Esophagus muscularis mucosa (tissue), 4 donors: ENCODE measurements around the gene NMNAT3. TPM values are rescaled to one million over a fixed set of nuclear protein-coding genes. Genes with fewer than 3 reads are reported as not detected.

ENCODE experiments used
- DNase-seq: peaks from one replicate; pipeline ENCODE4 v3.0.0-alpha.2; 2017; ENCODE audit errors: extremely low spot score
- H3K27ac ChIP-seq, 4 donors: fragments of 200-600 bp; sonication (generic); replicated peaks in 1 of 4; 1 replicate in 3 of 4; 2 replicates in 1 of 4; pipeline ENCODE4 v1.5.1; 2016 to 2019; ENCODE audit warnings: mild to moderate bottlenecking in 1 of 4
- H3K27me3 ChIP-seq, 4 donors: fragments of 200-600 bp; sonication (generic); one replicate each; pipeline versions ENCODE4 v1.5.1 to v1.6.0; 2016 to 2019
- H3K36me3 ChIP-seq, 4 donors: fragments of 200-600 bp; sonication (generic); one replicate each; pipeline ENCODE4 v1.5.1; 2016 to 2019
- H3K4me1 ChIP-seq, 4 donors: fragments of 200-600 bp; sonication (generic); one replicate each; pipeline ENCODE4 v1.5.1; 2016 to 2019
- H3K4me3 ChIP-seq, 4 donors: fragments of 200-600 bp; sonication (generic); 1 replicate in 2 of 4; 2 replicates in 2 of 4; pipeline ENCODE4 v1.5.1; 2016 to 2019; ENCODE audit warnings: mild to moderate bottlenecking in 4 of 4, moderate library complexity in 1 of 4
- H3K9me3 ChIP-seq, 4 donors: fragments of 200-600 bp; sonication (generic); 1 replicate in 3 of 4; 2 replicates in 1 of 4; pipeline ENCODE4 v1.5.1; 2016 to 2019
- EP300 ChIP-seq: sonication (generic); formaldehyde crosslinking; IDR thresholded peaks from one replicate; pipeline ENCODE4 v1.6.1; 2017; ENCODE audit warnings: antibody characterized with exemption
- POLR2A ChIP-seq: fragments of 450-650 bp; IDR thresholded peaks from one replicate; pipeline ENCODE4 v1.6.1; 2017; ENCODE audit warnings: antibody characterized with exemption, moderate library complexity, mild to moderate bottlenecking, low read depth
- POLR2AphosphoS5 ChIP-seq, 2 donors: sonication (generic); formaldehyde crosslinking; IDR thresholded peaks; one replicate each; pipeline ENCODE4 v1.6.1; 2017; ENCODE audit warnings: antibody characterized with exemption in 2 of 2
- WGBS: methylation state at CpG from one replicate; pipeline ENCODE4 v1.1.5; 2018; 5-methylcytosine and 5-hydroxymethylcytosine counted together
- intact Hi-C: fragments of 100-400 bp; cut with DNase I; formaldehyde crosslinking; loops from one replicate; pipeline ENCODE4 v1.15.1; 2023
- total RNA-seq, 4 donors: library from RNA; depleted of rRNA; stranded (reverse); fragments of >200 nt; gene quantifications; one replicate each; pipeline versions ENCODE4 v1.1.0 to v1.2.1, GENCODE V29; 2016
- TF ChIP-seq, protein P1 (sequence below), 3 experiments: fragments of 200-600 bp in 2 of 3; fragments of 450-650 bp in 1 of 3; sonication (generic) in 2 of 3; IDR thresholded peaks; one replicate each; pipeline ENCODE4 v1.5.1; 2017 to 2019; ENCODE audit warnings: antibody characterized with exemption in 3 of 3, mild to moderate bottlenecking in 2 of 3, moderate library complexity in 1 of 3

The NMNAT3 gene
- total RNA-seq, 4 donors from 2014 or later, result 10.7 to 15.6 (median 11.4) TPM

DNA sequence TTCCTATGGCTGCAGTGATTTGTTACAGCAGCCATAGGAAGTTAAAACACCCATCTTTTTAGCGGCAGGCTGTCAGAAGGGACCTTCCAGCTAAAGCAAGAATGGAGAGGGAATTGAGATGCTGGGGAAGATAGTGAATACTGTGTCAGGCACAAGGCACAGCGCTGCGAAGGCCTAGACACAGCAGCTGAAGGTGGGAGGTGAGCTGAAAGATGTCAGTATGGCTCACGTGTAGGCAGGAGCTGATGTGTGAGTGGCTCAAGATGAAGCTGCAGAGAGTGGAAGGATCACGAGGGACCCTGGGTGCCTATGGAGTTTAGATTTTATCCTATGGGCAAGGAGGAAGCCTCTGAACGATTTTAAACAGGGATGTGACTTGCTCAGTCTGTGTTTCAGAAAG lies 44.3 kb downstream of the NMNAT3 start:
- Histone ChIP-seq H3K4me1 (no peaks in the 10 kb centered on the region), H3K9me3 (no peaks in the 10 kb centered on the region), H3K27ac (no peak overlapping the region), H3K36me3 (peaks cover 0 to 13% (median 5%) of the 10 kb centered on the region in 4 donors), H3K4me3 (no peak overlapping the region), H3K27me3 (no peaks in the 10 kb centered on the region)
- DNase-seq, result no peak
- 88% methylated on average over 6 of the region's 6 CpGs for WGBS
- intact Hi-C loops, result no loop called here
- TF ChIP-seq POLR2A (no peak), POLR2AphosphoS5 (IDR thresholded peaks at IDR 0.05) (no peak), EP300 (no peak)
- TF ChIP-seq, protein P1, sequence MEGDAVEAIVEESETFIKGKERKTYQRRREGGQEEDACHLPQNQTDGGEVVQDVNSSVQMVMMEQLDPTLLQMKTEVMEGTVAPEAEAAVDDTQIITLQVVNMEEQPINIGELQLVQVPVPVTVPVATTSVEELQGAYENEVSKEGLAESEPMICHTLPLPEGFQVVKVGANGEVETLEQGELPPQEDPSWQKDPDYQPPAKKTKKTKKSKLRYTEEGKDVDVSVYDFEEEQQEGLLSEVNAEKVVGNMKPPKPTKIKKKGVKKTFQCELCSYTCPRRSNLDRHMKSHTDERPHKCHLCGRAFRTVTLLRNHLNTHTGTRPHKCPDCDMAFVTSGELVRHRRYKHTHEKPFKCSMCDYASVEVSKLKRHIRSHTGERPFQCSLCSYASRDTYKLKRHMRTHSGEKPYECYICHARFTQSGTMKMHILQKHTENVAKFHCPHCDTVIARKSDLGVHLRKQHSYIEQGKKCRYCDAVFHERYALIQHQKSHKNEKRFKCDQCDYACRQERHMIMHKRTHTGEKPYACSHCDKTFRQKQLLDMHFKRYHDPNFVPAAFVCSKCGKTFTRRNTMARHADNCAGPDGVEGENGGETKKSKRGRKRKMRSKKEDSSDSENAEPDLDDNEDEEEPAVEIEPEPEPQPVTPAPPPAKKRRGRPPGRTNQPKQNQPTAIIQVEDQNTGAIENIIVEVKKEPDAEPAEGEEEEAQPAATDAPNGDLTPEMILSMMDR (IDR thresholded peaks at IDR 0.05), result no peak

DNA sequence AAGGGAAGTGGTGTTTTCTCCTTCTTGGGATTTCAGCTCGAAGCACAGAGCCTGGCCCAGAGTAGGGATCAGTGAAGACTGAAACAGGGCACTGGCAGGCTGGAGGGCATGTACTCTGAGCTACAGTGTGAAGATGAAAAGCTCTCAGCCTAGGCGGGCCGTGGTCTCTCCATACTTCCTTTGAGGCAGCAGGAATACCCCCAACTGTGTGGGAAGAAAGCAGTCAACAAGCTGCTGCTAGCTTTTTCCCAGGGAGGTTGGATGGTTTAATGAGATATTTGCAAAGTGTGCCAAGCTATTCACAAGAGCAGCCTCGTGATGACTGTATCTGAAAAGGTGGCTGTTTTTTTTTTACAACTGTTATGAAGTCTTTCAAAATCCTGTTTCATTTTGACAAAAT lies 47.2 kb downstream of the NMNAT3 start:
- WGBS, result 83% methylated on average over 4 of the region's 4 CpGs
- Histone ChIP-seq H3K4me3 (no peak overlapping the region), H3K9me3 (no peaks in the 10 kb centered on the region), H3K27ac (no peak overlapping the region), H3K27me3 (no peaks in the 10 kb centered on the region), H3K4me1 (no peaks in the 10 kb centered on the region), H3K36me3 (peaks cover 0 to 13% (median 7%) of the 10 kb centered on the region in 4 donors)
- intact Hi-C loops, result no loop called here
- no peak for TF ChIP-seq EP300
- TF ChIP-seq POLR2AphosphoS5 (IDR thresholded peaks at IDR 0.05), result no peak
- TF ChIP-seq, protein P1 (IDR thresholded peaks at IDR 0.05), result no peak
- no peak for TF ChIP-seq POLR2A
- no peak for DNase-seq

DNA sequence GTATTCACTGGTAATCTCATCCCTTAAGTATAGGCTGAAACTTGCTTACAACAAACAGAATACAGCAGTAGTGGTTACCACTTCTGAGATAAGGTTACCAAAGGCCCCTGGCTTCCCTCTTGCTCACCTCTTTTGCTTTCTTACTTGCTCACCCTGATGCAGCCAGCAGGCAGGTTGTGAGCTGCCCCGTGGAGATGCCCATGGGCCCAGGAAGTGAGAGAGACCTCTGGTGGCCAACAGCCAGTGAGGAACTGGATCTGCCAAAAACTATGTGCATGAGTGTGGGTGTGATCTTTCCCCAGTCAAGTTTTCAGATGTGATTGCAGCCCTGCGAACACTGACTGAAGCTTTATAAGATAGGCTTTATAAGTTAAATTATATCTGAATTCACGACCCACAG lies 48.7 kb downstream of the NMNAT3 start:
- Histone ChIP-seq H3K27me3 (no peaks in the 10 kb centered on the region), H3K27ac (no peak overlapping the region), H3K4me3 (no peak overlapping the region), H3K36me3 (peaks cover 0 to 8% (median 6%) of the 10 kb centered on the region in 4 donors), H3K4me1 (no peaks in the 10 kb centered on the region), H3K9me3 (no peaks in the 10 kb centered on the region)
- WGBS, result 70% methylated on average over 3 of the region's 3 CpGs
- intact Hi-C loops, result no loop called here
- TF ChIP-seq POLR2AphosphoS5 (IDR thresholded peaks at IDR 0.05) (no peak), POLR2A (no peak), EP300 (no peak)
- TF ChIP-seq, protein P1 (IDR thresholded peaks at IDR 0.05), result no peak
- no peak for DNase-seq

DNA sequence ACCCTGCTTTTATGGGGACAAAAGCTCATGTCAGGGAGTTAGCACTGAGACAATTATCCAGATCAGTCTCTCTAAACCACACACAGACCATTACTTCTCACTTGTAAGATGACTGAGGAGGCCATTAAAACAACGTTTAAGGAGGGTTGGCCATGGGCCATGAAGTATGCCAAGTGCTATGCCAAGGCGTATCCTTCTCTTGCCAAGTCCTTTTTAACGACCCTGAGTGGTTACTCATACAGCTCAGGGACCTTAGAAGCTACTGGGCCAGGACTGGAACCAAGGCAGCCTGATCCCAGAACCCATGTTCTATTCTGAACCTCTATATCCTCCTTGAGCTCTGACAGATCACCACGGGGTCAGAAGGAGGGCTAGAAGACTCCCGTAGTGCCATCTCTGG lies 50.0 kb downstream of the NMNAT3 start:
- H3K36me3 ChIP-seq, result peaks cover 0 to 4% (median 0%) of the 10 kb centered on the region in 4 donors
- intact Hi-C loops, result no loop called here
- H3K4me1 ChIP-seq, result no peaks in the 10 kb centered on the region
- WGBS, result 56% methylated on average over 5 of the region's 5 CpGs
- no peaks in the 10 kb centered on the region for H3K9me3 ChIP-seq
- no peak overlapping the region for H3K27ac ChIP-seq
- no peak for DNase-seq
- no peaks in the 10 kb centered on the region for H3K27me3 ChIP-seq
- H3K4me3 ChIP-seq, result no peak overlapping the region
- no peak for TF ChIP-seq EP300
- TF ChIP-seq POLR2A, result no peak
- no peak for TF ChIP-seq POLR2AphosphoS5 (IDR thresholded peaks at IDR 0.05)
- TF ChIP-seq, protein P1 (IDR thresholded peaks at IDR 0.05), result no peak

DNA sequence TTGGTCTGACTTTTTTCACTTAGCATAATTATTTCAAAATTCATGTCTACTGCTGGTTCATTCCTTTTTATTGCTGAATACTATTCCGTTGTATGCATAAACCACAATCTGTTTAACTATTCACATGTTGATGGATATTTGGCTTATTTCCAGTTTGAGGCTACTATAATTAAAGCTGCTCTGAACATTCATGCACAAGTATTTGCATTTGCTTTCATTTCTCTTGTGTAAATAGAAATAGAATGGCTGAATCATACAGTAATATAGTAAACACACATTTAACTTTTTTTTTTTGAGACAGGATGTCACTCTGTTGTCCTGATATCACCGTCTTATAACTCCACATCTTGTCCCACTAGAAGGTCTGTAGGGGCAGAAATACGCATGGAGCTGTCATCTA lies 57.3 kb downstream of the NMNAT3 start:
- TF ChIP-seq, protein P1 (IDR thresholded peaks at IDR 0.05), result no peak
- no peak for TF ChIP-seq POLR2AphosphoS5 (IDR thresholded peaks at IDR 0.05)
- DNase-seq, result no peak
- no peak overlapping the region for H3K4me3 ChIP-seq
- no peaks in the 10 kb centered on the region for H3K9me3 ChIP-seq
- intact Hi-C loops, result no loop called here
- no peaks in the 10 kb centered on the region for H3K36me3 ChIP-seq
- no peaks in the 10 kb centered on the region for H3K27me3 ChIP-seq
- 82% methylated on average over 3 of the region's 3 CpGs for WGBS
- H3K27ac ChIP-seq, result no peak overlapping the region
- H3K4me1 ChIP-seq, result no peaks in the 10 kb centered on the region
